ENCODE data around the gene MME. TPM values are rescaled to one million over a fixed set of nuclear protein-coding genes. Genes with fewer than 3 reads are reported as not detected.

Gene MME
- total RNA-seq, 1 donor from 2014 or later, result 2.8 TPM

DNA sequence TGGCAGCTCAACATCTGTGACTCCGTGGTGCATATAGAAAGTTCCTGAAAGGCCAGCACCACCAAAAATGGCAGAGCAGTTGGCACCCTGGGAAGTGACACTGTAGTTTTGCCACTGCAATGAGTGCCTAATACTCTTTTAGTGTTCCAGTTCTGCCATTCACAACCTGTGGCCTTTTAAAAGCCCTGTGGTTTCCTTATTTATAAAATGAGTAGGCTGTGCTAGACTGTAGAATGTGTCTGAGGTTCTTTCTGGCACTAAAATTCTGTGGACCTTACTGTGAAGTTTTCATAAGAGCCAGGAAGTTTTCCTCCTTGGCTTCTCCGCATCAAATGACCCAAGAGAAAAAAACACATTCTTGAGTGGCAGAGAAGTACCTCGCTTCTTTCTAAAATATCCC is 74.1 kb downstream of the MME start:
- no peaks in the 10 kb centered on the region for H3K4me1 ChIP-seq

DNA sequence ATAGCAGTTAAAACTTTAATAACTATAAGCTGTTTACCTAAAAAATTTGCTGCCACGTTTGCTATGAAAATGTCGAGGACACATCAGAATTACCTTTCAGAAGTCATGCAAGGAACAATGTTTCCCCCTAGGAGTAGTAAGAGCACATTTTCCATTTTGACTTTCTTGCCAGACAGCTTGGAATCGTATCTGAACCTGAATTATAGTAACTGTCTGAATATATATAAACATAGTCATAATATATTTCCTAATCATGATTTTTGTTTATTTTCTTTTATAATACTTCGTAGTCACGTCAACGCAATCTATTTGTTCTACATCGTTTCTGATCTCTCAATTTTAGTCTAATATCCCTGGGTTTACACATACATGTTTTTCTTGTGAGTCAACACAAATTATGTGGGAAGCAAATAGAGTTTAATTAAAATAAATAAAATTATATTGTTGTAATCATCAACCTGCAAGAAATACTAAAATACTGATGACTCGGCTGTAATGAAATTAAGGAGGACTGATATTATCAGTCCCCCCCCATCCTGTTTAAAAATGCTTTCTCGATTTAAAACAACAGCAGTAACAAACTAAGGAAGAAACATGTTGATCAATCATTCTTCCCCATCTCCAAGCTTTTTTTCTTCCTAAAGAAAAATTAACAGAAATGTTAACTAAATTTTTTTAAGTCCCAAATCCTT is 78.4 kb downstream of the MME start:
- H3K27me3 ChIP-seq (ENCODE audit: low read depth), result no peaks in the 10 kb centered on the region
- H3K36me3 ChIP-seq, result no peaks in the 10 kb centered on the region
- DNase-seq, result no peak
- H3K4me1 ChIP-seq, result no peaks in the 10 kb centered on the region
- H3K9me3 ChIP-seq (replicated peaks), result no peaks in the 10 kb centered on the region
- intact Hi-C loops (cut with micrococcal nuclease), result no loop called here
- TF ChIP-seq, protein P1, sequence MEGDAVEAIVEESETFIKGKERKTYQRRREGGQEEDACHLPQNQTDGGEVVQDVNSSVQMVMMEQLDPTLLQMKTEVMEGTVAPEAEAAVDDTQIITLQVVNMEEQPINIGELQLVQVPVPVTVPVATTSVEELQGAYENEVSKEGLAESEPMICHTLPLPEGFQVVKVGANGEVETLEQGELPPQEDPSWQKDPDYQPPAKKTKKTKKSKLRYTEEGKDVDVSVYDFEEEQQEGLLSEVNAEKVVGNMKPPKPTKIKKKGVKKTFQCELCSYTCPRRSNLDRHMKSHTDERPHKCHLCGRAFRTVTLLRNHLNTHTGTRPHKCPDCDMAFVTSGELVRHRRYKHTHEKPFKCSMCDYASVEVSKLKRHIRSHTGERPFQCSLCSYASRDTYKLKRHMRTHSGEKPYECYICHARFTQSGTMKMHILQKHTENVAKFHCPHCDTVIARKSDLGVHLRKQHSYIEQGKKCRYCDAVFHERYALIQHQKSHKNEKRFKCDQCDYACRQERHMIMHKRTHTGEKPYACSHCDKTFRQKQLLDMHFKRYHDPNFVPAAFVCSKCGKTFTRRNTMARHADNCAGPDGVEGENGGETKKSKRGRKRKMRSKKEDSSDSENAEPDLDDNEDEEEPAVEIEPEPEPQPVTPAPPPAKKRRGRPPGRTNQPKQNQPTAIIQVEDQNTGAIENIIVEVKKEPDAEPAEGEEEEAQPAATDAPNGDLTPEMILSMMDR (IDR thresholded peaks at IDR 0.05; ENCODE audit: borderline replicate concordance), result no peak
- H3K27ac ChIP-seq (replicated peaks), result no peak overlapping the region
- no peak overlapping the region for H3K4me3 ChIP-seq

More for the DNA sequence above, 74.1 kb downstream of the MME start:
- H3K9me3 ChIP-seq (replicated peaks), result no peaks in the 10 kb centered on the region
- H3K36me3 ChIP-seq, result no peaks in the 10 kb centered on the region
- intact Hi-C loops (cut with micrococcal nuclease), result no loop called here
- DNase-seq, result no peak
- TF ChIP-seq, protein P1 (IDR thresholded peaks at IDR 0.05; ENCODE audit: borderline replicate concordance), result no peak
- no peak overlapping the region for H3K27ac ChIP-seq (replicated peaks)
- H3K4me3 ChIP-seq, result no peak overlapping the region
- no peaks in the 10 kb centered on the region for H3K27me3 ChIP-seq (ENCODE audit: low read depth)

DNA sequence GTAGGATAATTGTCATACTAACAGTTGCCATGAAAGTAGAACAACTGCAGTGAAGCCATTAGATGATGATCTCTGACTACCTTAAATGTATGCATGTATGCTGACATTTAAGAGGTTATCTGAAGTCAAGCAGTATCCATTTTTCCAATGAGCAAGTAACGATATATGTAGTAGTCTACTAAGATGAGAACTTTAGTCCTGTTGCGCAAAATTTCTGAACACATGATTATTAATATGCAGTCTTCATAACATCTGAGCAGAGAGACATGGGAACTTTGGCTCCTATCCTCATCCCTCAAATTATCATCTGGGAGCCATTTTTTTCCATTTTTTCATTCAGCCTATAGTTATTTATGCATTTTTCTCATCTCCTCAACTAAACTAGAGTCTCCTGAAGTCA is 79.2 kb downstream of the MME start:
- TF ChIP-seq, protein P1 (IDR thresholded peaks at IDR 0.05; ENCODE audit: borderline replicate concordance), result no peak
- intact Hi-C loops (cut with micrococcal nuclease), result no loop called here
- DNase-seq, result no peak

DNA sequence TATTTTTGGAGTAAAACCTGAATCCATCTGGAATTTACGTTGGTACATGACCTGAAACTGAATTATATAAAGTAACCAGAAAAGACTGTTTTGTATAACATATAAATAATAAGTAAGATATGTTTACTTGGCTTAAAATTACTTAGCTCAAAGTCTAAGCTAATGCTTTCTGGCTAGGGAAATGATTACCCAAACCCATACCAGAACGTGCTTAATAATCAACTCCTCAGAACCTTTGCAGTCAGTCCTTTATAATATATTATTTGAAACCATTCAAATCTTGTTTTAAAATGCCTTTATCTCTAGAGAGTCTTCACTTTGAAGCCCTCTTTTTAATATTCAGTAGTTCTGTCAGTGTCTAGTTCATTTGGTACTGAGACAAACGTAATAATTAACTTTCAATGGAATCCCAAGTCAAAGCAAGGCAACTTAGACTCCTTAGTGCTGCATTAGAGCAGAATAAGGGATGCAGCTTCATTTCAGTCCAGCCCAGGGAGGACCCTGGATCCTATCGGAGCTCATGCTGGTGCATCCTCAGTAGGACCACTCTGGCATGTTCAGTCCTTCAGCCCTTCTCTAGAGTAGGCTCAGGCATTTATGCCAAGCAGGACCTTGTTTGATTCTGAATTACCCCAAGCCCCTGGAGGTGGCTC is 81.6 kb downstream of the MME start:
- Histone ChIP-seq H3K36me3 (no peaks in the 10 kb centered on the region), H3K27me3 (ENCODE audit: low read depth) (no peaks in the 10 kb centered on the region), H3K4me1 (no peaks in the 10 kb centered on the region), H3K9me3 (replicated peaks) (no peaks in the 10 kb centered on the region), H3K4me3 (no peak overlapping the region), H3K27ac (replicated peaks) (no peak overlapping the region)
- TF ChIP-seq, protein P1 (IDR thresholded peaks at IDR 0.05; ENCODE audit: borderline replicate concordance), result no peak
- intact Hi-C loops (cut with micrococcal nuclease), result no loop called here
- no peak for DNase-seq

More for the DNA sequence above, 79.2 kb downstream of the MME start:
- Histone ChIP-seq H3K27ac (replicated peaks) (no peak overlapping the region), H3K4me3 (no peak overlapping the region), H3K4me1 (no peaks in the 10 kb centered on the region), H3K36me3 (no peaks in the 10 kb centered on the region), H3K9me3 (replicated peaks) (no peaks in the 10 kb centered on the region), H3K27me3 (ENCODE audit: low read depth) (no peaks in the 10 kb centered on the region)

DNA sequence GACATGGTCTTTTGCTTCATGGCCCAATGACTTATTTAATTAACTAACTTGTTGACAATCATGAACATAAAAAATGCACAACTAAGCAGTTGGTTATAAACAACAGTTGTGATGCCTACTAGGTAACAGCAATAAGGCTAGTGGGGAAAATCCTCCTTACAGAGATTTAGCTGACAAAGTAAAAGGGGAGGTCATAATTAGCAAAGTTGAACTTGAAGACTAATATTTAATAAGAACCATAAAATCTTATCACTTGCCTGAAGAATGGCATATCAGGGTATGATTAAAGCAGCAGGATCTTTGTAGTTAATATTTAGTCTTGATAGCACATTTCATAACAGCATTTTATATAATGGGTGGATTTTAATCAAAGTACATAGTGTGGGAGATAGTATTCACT is 84.2 kb downstream of the MME start:
- no peak for DNase-seq

More for the DNA sequence above, 84.2 kb downstream of the MME start:
- Histone ChIP-seq H3K4me1 (no peaks in the 10 kb centered on the region), H3K4me3 (no peak overlapping the region), H3K9me3 (replicated peaks) (no peaks in the 10 kb centered on the region), H3K27me3 (ENCODE audit: low read depth) (no peaks in the 10 kb centered on the region), H3K36me3 (no peaks in the 10 kb centered on the region), H3K27ac (replicated peaks) (no peak overlapping the region)
- intact Hi-C loops (cut with micrococcal nuclease), result no loop called here
- TF ChIP-seq, protein P1 (IDR thresholded peaks at IDR 0.05; ENCODE audit: borderline replicate concordance), result no peak

Measured in left ventricle myocardium inferior (tissue), 1 donor.